Small intestine (tissue), 16 donors: Measurements from ENCODE around the gene PLPPR2. TPM values are rescaled to one million over a fixed set of nuclear protein-coding genes. Genes with fewer than 3 reads are reported as not detected.
"Not testable (repeated sequence)": the region's sequence is repeated elsewhere in the genome, so short reads cannot be mapped to it uniquely, and the experiment has no call there.

ENCODE experiments used
- DNase-seq, 2 donors: peaks; one replicate each; pipeline versions ENCODE4 v3.0.0 to v3.0.0-alpha.2; 2013
- FAIRE-seq: peaks from 2 replicates; lab custom pipeline; 2012; peaks lifted over from hg19 to GRCh38; lab: Jason Lieb, UNC
- H3K27ac ChIP-seq, 3 donors: one replicate each; pipeline ENCODE4 v1.5.1; 2013; ENCODE audit warnings: low read length in 2 of 3, mild to moderate bottlenecking in 2 of 3, control low read depth in 1 of 3, inconsistent platforms in 1 of 3, low read depth in 1 of 3, moderate library complexity in 1 of 3
- H3K27me3 ChIP-seq, 3 donors: one replicate each; pipeline ENCODE4 v1.6.1; 2013; ENCODE audit warnings: low read length in 3 of 3, inconsistent platforms in 1 of 3; ENCODE audit not compliant: control insufficient read depth in 3 of 3, insufficient read depth in 3 of 3
- H3K36me3 ChIP-seq, 3 donors: one replicate each; pipeline ENCODE4 v1.6.1; 2013; ENCODE audit warnings: low read length in 3 of 3, inconsistent platforms in 1 of 3, low read depth in 1 of 3, mild to moderate bottlenecking in 1 of 3, moderate library complexity in 1 of 3; ENCODE audit not compliant: control insufficient read depth in 3 of 3, insufficient read depth in 2 of 3
- H3K4me1 ChIP-seq, 3 donors: one replicate each; pipeline ENCODE4 v1.6.1; 2013; ENCODE audit warnings: low read length in 2 of 3, inconsistent platforms in 1 of 3, low read depth in 1 of 3, mild to moderate bottlenecking in 1 of 3, moderate library complexity in 1 of 3; ENCODE audit not compliant: control insufficient read depth in 3 of 3, insufficient read depth in 2 of 3
- H3K4me3 ChIP-seq, 3 donors: one replicate each; pipeline ENCODE4 v1.5.1; 2013; ENCODE audit warnings: low read length in 3 of 3, control low read depth in 1 of 3, inconsistent platforms in 1 of 3, low read depth in 1 of 3, mild to moderate bottlenecking in 1 of 3, moderate library complexity in 1 of 3
- H3K9me3 ChIP-seq, 2 donors: one replicate each; pipeline ENCODE4 v1.6.1; 2013; ENCODE audit warnings: low read depth in 1 of 2, low read length in 1 of 2; ENCODE audit not compliant: control insufficient read depth in 2 of 2, insufficient read depth in 1 of 2
- WGBS, 3 donors: extraction: QIAGEN DNeasy Blood & Tissue Kit; methylation state at CpG; one replicate each; pipeline ENCODE4 v1.1.7; 2013; 5-methylcytosine and 5-hydroxymethylcytosine counted together
- long read RNA-seq, 10 donors: transcript quantifications; one replicate each; lab custom pipeline, GENCODE V29; 2026
- polyA plus RNA-seq, 4 donors: library from polyadenylated mRNA; stranded (reverse) in 3 of 4; unstranded in 1 of 4; fragments of 200-250 nt in 3 of 4; fragments of 120-200 nt in 1 of 4; gene quantifications; one replicate each; pipeline versions ENCODE4 v1.2.1 to v1.2.3, GENCODE V29; 2013
- donor health status: healthy with polysubstance abuse.
- donor health status: control.
- donor health status: control.
- donor health status: Bipolar disorder and iron deficiency.
- donor health status: healthy.

Gene PLPPR2
- polyA plus RNA-seq, result 1 to 10 TPM; 3.1 to 9.7 (median 6.2) TPM
- long read RNA-seq, donor 1, result 0 reads
- long read RNA-seq, donor 2, result 0 reads
- long read RNA-seq, donor 3, partial matches to known transcripts, result 0 of 2 reads
- long read RNA-seq, donor 3, other reads (novel, unspliced or antisense), result 0 of 2 reads
- long read RNA-seq, donor 4, result 0 reads
- long read RNA-seq, donor 5, partial matches to known transcripts, result 0 of 2 reads
- long read RNA-seq, donor 5, other reads (novel, unspliced or antisense), result 0 of 2 reads
- long read RNA-seq, donor 6, result 0 reads
- long read RNA-seq, donor 7, result 0 reads
- long read RNA-seq, donor 8, result 0 reads
- long read RNA-seq, donor 9, result 0 reads
- long read RNA-seq, donor 10, partial matches to known transcripts, result 0 of 2 reads
- long read RNA-seq, donor 10, other reads (novel, unspliced or antisense), result 0 of 2 reads

DNA sequence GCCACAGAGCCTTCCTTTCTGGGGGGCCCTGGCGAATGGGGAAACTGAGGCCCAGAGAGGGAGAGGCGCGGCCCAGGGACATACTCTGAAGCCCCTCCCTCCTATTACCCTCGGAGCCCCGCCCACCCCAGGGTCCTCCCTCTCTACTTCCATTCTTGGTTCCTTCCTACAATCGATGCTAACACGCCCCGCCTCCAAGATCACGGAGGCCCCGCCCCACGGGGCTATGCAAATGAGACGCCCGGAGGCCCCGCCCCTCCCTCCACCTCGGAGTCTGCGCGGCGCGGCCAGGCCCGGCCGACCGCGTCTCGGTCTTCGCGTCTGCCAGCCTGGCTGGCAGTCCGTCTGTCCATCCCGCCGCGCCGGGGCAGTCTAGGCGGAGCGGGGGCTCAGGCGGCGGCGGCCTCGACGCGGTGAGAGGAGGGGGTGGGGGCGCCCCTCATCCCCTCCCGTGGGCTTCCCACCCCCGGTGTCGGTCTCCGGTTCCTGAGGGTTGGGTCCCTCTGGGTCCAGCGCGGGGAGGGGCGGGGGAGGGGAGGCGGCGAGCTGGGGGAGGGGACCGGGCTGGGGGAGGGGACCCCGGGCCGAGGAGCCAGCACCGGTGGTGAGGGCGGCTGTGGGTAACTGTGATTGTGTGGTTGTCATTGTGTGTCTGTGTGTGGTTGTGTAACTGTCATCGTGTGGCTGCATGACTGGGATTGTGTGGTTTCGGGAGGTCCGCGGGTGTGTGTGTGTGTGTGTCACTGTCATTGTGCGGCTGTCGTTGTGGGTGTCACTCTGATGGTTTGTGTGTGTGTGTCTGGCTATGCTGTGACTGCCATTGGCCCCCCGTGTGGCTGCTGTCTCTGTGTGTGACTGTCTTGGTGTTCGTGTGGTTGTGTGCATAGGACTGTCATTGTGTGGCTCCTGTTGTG lies at the start of gene PLPPR2:
TSS of gene PLPPR2 (plus strand) at position 273 of the 914 bp plus-strand sequence. CDS start 2,242 bp downstream, outside the sequence.
- Histone ChIP-seq H3K4me3 (peak within 1 kb of the TSS; percentile 34 to 40 (median 35)), H3K36me3 (peaks cover 0 to 13% (median 0%) of the 10 kb centered on the region in 3 donors), H3K4me1 (peaks cover 0 to 4% (median 0%) of the 10 kb centered on the region in 3 donors), H3K27me3 (peaks cover 0 to 14% (median 0%) of the 10 kb centered on the region in 3 donors), H3K9me3 (no peaks in the 10 kb centered on the region), H3K27ac (no peak within 1 kb of the TSS)
- DNase-seq (peak; percentile 79 to 89), FAIRE-seq (no peak)
- WGBS, 3 donors, result 3 to 6% (median 5%) methylated on average over 43 to 62 of the region's 62 CpGs

DNA sequence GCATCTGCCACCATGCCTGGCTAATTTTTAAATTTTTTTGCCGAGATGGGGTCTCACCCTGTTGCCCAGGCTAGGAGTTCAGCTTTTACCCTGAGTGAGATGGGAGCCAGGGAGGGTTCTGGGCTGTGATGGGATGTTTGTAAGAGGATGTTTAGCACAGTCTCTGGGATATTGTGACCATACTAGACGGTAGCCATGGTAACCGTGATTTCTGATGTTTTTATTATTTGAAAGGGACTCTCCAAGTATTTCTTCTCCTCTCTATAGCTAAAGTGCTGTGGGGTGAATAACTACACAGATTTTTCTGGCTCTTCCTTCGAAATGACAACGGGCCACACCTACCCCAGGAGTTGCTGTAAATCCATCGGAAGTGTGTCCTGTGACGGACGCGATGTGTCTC lies 48.9 kb upstream of the PLPPR2 start:
- no peak overlapping the region for H3K4me3 ChIP-seq
- H3K27me3 ChIP-seq, result no peaks in the 10 kb centered on the region
- no peaks in the 10 kb centered on the region for H3K36me3 ChIP-seq
- 70 to 84% (median 73%) methylated on average over 9 of the region's 9 CpGs for WGBS, 3 donors
- H3K4me1 ChIP-seq, result no peaks in the 10 kb centered on the region
- DNase-seq (no peak), FAIRE-seq (no peak)
- H3K9me3 ChIP-seq, result no peaks in the 10 kb centered on the region
- H3K27ac ChIP-seq, result no peak overlapping the region

DNA sequence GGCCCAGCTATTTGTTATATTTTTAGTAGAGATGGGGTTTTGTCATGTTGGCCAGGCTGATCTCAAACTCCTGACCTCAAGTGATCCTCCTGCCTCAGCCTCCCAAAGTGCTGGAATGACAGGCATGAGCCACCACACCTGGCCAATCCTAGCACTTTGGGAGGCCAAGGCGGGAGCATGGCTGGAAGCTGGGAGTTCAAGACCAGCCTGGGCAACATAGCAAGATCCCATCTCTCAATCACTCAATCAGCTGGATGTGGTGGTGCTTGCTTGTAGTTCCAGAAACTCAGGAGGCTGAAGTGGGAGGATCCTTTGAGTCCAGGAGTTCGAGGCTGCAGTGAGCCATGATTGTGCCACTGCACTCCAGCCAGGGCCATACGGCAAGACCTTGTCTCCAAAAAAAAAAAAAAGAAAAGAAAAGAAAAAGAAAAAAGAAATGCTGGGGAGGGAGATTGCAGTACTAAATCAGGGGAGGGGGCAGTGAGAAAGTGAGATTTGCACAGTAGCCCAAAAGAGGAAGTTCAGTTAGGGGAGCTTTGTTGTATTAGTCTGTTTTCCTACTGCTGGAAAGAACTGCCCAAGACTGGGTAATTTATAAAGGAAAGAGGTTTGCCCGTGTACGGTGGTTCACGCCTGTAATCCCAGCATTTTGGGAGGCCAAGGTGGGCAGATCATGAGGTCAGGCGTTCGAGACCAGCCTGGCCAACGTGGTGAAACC lies 34.8 kb upstream of the PLPPR2 start:
- WGBS, 3 donors, result 66 to 83% (median 79%) methylated on average over 9 of the region's 9 CpGs
- H3K4me3 ChIP-seq, H3K9me3 ChIP-seq, H3K27me3 ChIP-seq, DNase-seq, H3K27ac ChIP-seq, FAIRE-seq: not testable (repeated sequence)
- Histone ChIP-seq H3K36me3 (peaks cover 0 to 29% (median 0%) of the 10 kb centered on the region in 3 donors), H3K4me1 (peaks cover 0 to 31% (median 11%) of the 10 kb centered on the region in 3 donors)

GRCh38 chr19:11321191-11322126 lies 33.8 kb upstream of the PLPPR2 start:
- DNase-seq, result peak in 1 of 2 donors; percentile 26
- Histone ChIP-seq H3K27me3 (no peaks in the 10 kb centered on the region), H3K4me3 (no peak overlapping the region), H3K4me1 (peaks cover 0 to 31% (median 11%) of the 10 kb centered on the region in 3 donors), H3K27ac (peak overlapping the region in 1 of 3 donors; percentile 4), H3K36me3 (peaks cover 0 to 39% (median 0%) of the 10 kb centered on the region in 3 donors), H3K9me3 (no peaks in the 10 kb centered on the region)
- WGBS, 3 donors, result 71 to 78% (median 76%) methylated on average over 14 of the region's 14 CpGs
- no peak for FAIRE-seq

DNA sequence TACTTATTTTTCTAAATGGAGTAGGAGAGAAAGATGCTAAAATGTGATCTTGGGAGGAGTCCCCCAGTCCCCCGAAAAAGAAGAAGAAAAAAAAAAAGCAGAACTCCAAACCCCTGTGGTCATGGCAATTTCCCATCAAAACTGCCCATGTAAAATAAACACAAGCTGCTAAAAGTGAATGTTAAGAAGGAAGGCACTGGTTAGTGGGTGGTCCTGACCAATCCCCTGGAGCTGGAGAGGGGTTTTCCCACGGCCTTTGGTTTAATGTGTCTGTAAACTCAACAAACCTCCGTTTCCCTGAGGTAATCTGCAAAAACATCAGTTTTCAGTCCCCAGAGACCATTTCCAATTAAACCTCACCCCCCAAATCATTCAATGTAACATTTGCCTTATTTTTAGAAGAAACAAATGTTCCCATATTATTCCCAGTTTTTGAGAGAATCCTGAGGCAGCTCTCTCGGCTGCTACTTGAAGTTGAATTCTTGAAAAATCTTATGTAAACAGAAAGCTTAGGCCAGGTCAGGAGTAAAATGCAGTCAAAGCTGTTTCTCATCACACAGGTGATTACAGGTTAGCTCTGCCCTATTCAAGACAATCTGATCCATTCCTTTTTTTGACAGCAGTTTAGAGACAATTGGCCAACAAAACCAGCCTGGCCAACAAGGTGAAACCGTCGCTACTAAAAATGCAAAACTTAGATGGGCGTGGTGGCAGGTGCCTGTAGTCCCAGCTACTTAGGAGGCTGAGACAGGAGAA lies 32.8 kb upstream of the PLPPR2 start:
- WGBS, 3 donors, result 45 to 52% (median 50%) methylated on average over 7 of the region's 7 CpGs
- Histone ChIP-seq H3K9me3 (no peaks in the 10 kb centered on the region), H3K36me3 (peaks cover 0 to 49% (median 0%) of the 10 kb centered on the region in 3 donors), H3K27me3 (no peaks in the 10 kb centered on the region), H3K27ac (no peak overlapping the region), H3K4me3 (no peak overlapping the region), H3K4me1 (peaks cover 0 to 31% (median 11%) of the 10 kb centered on the region in 3 donors)
- DNase-seq (peak in 1 of 2 donors; percentile 19), FAIRE-seq (no peak)

DNA sequence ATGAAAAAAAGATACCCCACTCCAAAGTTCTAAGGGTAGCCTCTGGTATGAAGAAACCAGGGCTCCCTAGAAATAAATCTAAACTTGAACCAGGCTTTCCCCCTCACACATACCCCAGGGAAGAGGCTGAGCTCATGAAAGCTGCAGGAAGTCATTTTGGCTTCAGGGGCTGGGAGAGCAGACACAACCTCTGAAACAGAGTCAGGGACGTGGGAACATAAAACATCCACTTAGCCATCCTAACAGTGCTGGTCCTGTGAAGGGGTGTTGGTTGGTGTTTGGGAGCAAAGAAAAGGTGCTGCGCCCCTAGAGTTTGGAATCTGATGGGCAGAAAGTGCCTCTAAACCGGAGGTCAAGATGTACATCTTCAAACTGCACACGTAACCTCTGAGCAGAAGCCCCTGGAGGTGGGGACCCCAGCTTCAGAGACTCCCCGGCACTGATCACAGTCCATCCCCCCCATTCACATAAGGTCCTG lies 31.6 kb upstream of the PLPPR2 start:
- Histone ChIP-seq H3K27me3 (no peaks in the 10 kb centered on the region), H3K27ac (peak overlapping the region in 2 of 3 donors; percentile 52 to 73), H3K4me3 (no peak overlapping the region), H3K4me1 (peaks cover 0 to 31% (median 11%) of the 10 kb centered on the region in 3 donors), H3K36me3 (peaks cover 0 to 61% (median 0%) of the 10 kb centered on the region in 3 donors), H3K9me3 (no peaks in the 10 kb centered on the region)
- 49 to 58% (median 50%) methylated on average over 5 of the region's 5 CpGs for WGBS, 3 donors
- DNase-seq (no peak), FAIRE-seq (no peak)
